ENCODE data around the gene EMP2.
"Not testable (repeated sequence)": the region's sequence is repeated elsewhere in the genome, so short reads cannot be mapped to it uniquely, and the experiment has no call there.

The EMP2 gene

GRCh38 chr16:10571354-10571753, 9.0 kb downstream of the EMP2 start:
- no peaks in the 10 kb centered on the region for H3K9me3 ChIP-seq (ENCODE audit: insufficient read depth, low read depth, low read length)
- no peak overlapping the region for H3K4me3 ChIP-seq (ENCODE audit: low read length)
- no peak overlapping the region for H3K27ac ChIP-seq (ENCODE audit: low read length)
- no peaks in the 10 kb centered on the region for H3K36me3 ChIP-seq (ENCODE audit: insufficient read depth, low read depth, low read length)
- no peaks in the 10 kb centered on the region for H3K27me3 ChIP-seq (ENCODE audit: insufficient read depth, low read length)
- peaks cover 3% of the 10 kb centered on the region for H3K4me1 ChIP-seq (ENCODE audit: insufficient read depth, low read length)
- H3K9ac ChIP-seq (ENCODE audit: low read depth, low read length): no peak overlapping the region

GRCh38 chr16:10569621-10570020, 10.8 kb downstream of the EMP2 start:
- no peak overlapping the region for H3K9ac ChIP-seq (ENCODE audit: low read depth, low read length)
- no peaks in the 10 kb centered on the region for H3K27me3 ChIP-seq (ENCODE audit: insufficient read depth, low read length)
- no peaks in the 10 kb centered on the region for H3K36me3 ChIP-seq (ENCODE audit: insufficient read depth, low read depth, low read length)
- no peaks in the 10 kb centered on the region for H3K9me3 ChIP-seq (ENCODE audit: insufficient read depth, low read depth, low read length)
- no peak overlapping the region for H3K4me3 ChIP-seq (ENCODE audit: low read length)
- H3K4me1 ChIP-seq (ENCODE audit: insufficient read depth, low read length): no peaks in the 10 kb centered on the region
- no peak overlapping the region for H3K27ac ChIP-seq (ENCODE audit: low read length)

GRCh38 chr16:10566613-10567012, 13.8 kb downstream of the EMP2 start:
- Histone ChIP-seq H3K9me3 (ENCODE audit: insufficient read depth, low read depth, low read length) (peaks cover 13% of the 10 kb centered on the region), H3K36me3 (ENCODE audit: insufficient read depth, low read depth, low read length) (no peaks in the 10 kb centered on the region), H3K9ac (ENCODE audit: low read depth, low read length) (no peak overlapping the region), H3K4me1 (ENCODE audit: insufficient read depth, low read length) (no peaks in the 10 kb centered on the region), H3K27ac (ENCODE audit: low read length) (no peak overlapping the region), H3K4me3 (ENCODE audit: low read length) (no peak overlapping the region), H3K27me3 (ENCODE audit: insufficient read depth, low read length) (no peaks in the 10 kb centered on the region)

GRCh38 chr16:10565167-10565566, 15.2 kb downstream of the EMP2 start:
- H3K4me1 ChIP-seq (ENCODE audit: insufficient read depth, low read length): no peaks in the 10 kb centered on the region
- no peaks in the 10 kb centered on the region for H3K27me3 ChIP-seq (ENCODE audit: insufficient read depth, low read length)
- no peak overlapping the region for H3K9ac ChIP-seq (ENCODE audit: low read depth, low read length)
- no peaks in the 10 kb centered on the region for H3K36me3 ChIP-seq (ENCODE audit: insufficient read depth, low read depth, low read length)
- H3K4me3 ChIP-seq (ENCODE audit: low read length): no peak overlapping the region
- H3K9me3 ChIP-seq (ENCODE audit: insufficient read depth, low read depth, low read length): peaks cover 13% of the 10 kb centered on the region
- H3K27ac ChIP-seq (ENCODE audit: low read length): no peak overlapping the region

GRCh38 chr16:10564591-10564990, 15.8 kb downstream of the EMP2 start:
- no peak overlapping the region for H3K4me3 ChIP-seq (ENCODE audit: low read length)
- H3K9me3 ChIP-seq (ENCODE audit: insufficient read depth, low read depth, low read length): peaks cover 13% of the 10 kb centered on the region
- H3K27me3 ChIP-seq (ENCODE audit: insufficient read depth, low read length): no peaks in the 10 kb centered on the region
- no peaks in the 10 kb centered on the region for H3K36me3 ChIP-seq (ENCODE audit: insufficient read depth, low read depth, low read length)
- no peak overlapping the region for H3K9ac ChIP-seq (ENCODE audit: low read depth, low read length)
- no peak overlapping the region for H3K27ac ChIP-seq (ENCODE audit: low read length)
- H3K4me1 ChIP-seq (ENCODE audit: insufficient read depth, low read length): no peaks in the 10 kb centered on the region

- H3K9ac ChIP-seq (ENCODE audit: low read depth, low read length): no peak overlapping the region
- no peak overlapping the region for H3K4me3 ChIP-seq (ENCODE audit: low read length)
- no peaks in the 10 kb centered on the region for H3K27me3 ChIP-seq (ENCODE audit: insufficient read depth, low read length)
- H3K36me3 ChIP-seq (ENCODE audit: insufficient read depth, low read depth, low read length): no peaks in the 10 kb centered on the region
- no peaks in the 10 kb centered on the region for H3K4me1 ChIP-seq (ENCODE audit: insufficient read depth, low read length)
- no peak overlapping the region for H3K27ac ChIP-seq (ENCODE audit: low read length)
- H3K9me3 ChIP-seq (ENCODE audit: insufficient read depth, low read depth, low read length): peaks cover 13% of the 10 kb centered on the region
These were observed 18.0 kb downstream of the EMP2 start for GRCh38 chr16:10562361-10562899.

- Histone ChIP-seq H3K4me1 (ENCODE audit: insufficient read depth, low read length) (no peaks in the 10 kb centered on the region), H3K9me3 (ENCODE audit: insufficient read depth, low read depth, low read length) (peaks cover 13% of the 10 kb centered on the region), H3K9ac (ENCODE audit: low read depth, low read length) (no peak overlapping the region), H3K36me3 (ENCODE audit: insufficient read depth, low read depth, low read length) (no peaks in the 10 kb centered on the region), H3K27ac (ENCODE audit: low read length) (no peak overlapping the region), H3K27me3 (ENCODE audit: insufficient read depth, low read length) (no peaks in the 10 kb centered on the region), H3K4me3 (ENCODE audit: low read length) (no peak overlapping the region)
These were observed 19.0 kb downstream of the EMP2 start for GRCh38 chr16:10561425-10561824.

GRCh38 chr16:10561001-10561400, 19.4 kb downstream of the EMP2 start:
- H3K36me3 ChIP-seq (ENCODE audit: insufficient read depth, low read depth, low read length): no peaks in the 10 kb centered on the region
- no peaks in the 10 kb centered on the region for H3K27me3 ChIP-seq (ENCODE audit: insufficient read depth, low read length)
- H3K9me3 ChIP-seq (ENCODE audit: insufficient read depth, low read depth, low read length): peaks cover 13% of the 10 kb centered on the region
- H3K9ac ChIP-seq (ENCODE audit: low read depth, low read length): no peak overlapping the region
- H3K4me3 ChIP-seq (ENCODE audit: low read length): no peak overlapping the region
- H3K4me1 ChIP-seq (ENCODE audit: insufficient read depth, low read length): no peaks in the 10 kb centered on the region
- no peak overlapping the region for H3K27ac ChIP-seq (ENCODE audit: low read length)

- H3K9ac ChIP-seq (ENCODE audit: low read depth, low read length); H3K27ac ChIP-seq (ENCODE audit: low read length); H3K27me3 ChIP-seq (ENCODE audit: insufficient read depth, low read length); H3K36me3 ChIP-seq (ENCODE audit: insufficient read depth, low read depth, low read length); H3K4me3 ChIP-seq (ENCODE audit: low read length); H3K4me1 ChIP-seq (ENCODE audit: insufficient read depth, low read length): not testable (repeated sequence)
- peaks cover 13% of the 10 kb centered on the region for H3K9me3 ChIP-seq (ENCODE audit: insufficient read depth, low read depth, low read length)
These were observed 20.6 kb downstream of the EMP2 start for GRCh38 chr16:10559792-10560191.

GRCh38 chr16:10558746-10559641, 21.4 kb downstream of the EMP2 start:
- Histone ChIP-seq H3K27ac (ENCODE audit: low read length) (no peak overlapping the region), H3K9me3 (ENCODE audit: insufficient read depth, low read depth, low read length) (peaks cover 12% of the 10 kb centered on the region), H3K4me3 (ENCODE audit: low read length) (no peak overlapping the region), H3K36me3 (ENCODE audit: insufficient read depth, low read depth, low read length) (no peaks in the 10 kb centered on the region), H3K27me3 (ENCODE audit: insufficient read depth, low read length) (no peaks in the 10 kb centered on the region), H3K9ac (ENCODE audit: low read depth, low read length) (no peak overlapping the region), H3K4me1 (ENCODE audit: insufficient read depth, low read length) (no peaks in the 10 kb centered on the region)

GRCh38 chr16:10558305-10558704, 22.1 kb downstream of the EMP2 start:
- Histone ChIP-seq H3K27ac (ENCODE audit: low read length) (no peak overlapping the region), H3K4me1 (ENCODE audit: insufficient read depth, low read length) (peaks cover 4% of the 10 kb centered on the region; the same call in 1 of the 2 replicates), H3K27me3 (ENCODE audit: insufficient read depth, low read length) (no peaks in the 10 kb centered on the region), H3K9ac (ENCODE audit: low read depth, low read length) (no peak overlapping the region), H3K9me3 (ENCODE audit: insufficient read depth, low read depth, low read length) (peaks cover 5% of the 10 kb centered on the region), H3K36me3 (ENCODE audit: insufficient read depth, low read depth, low read length) (no peaks in the 10 kb centered on the region), H3K4me3 (ENCODE audit: low read length) (no peak overlapping the region)

GRCh38 chr16:10557750-10558149, 22.6 kb downstream of the EMP2 start:
- no peak overlapping the region for H3K9ac ChIP-seq (ENCODE audit: low read depth, low read length)
- no peak overlapping the region for H3K4me3 ChIP-seq (ENCODE audit: low read length)
- peaks cover 4% of the 10 kb centered on the region; the same call in 1 of the 2 replicates for H3K4me1 ChIP-seq (ENCODE audit: insufficient read depth, low read length)
- no peaks in the 10 kb centered on the region for H3K27me3 ChIP-seq (ENCODE audit: insufficient read depth, low read length)
- no peak overlapping the region for H3K27ac ChIP-seq (ENCODE audit: low read length)
- peaks cover 4% of the 10 kb centered on the region for H3K9me3 ChIP-seq (ENCODE audit: insufficient read depth, low read depth, low read length)
- H3K36me3 ChIP-seq (ENCODE audit: insufficient read depth, low read depth, low read length): no peaks in the 10 kb centered on the region
